DMS79 treated with DMSO at 0.1 percent for 48 hours (cell line): ENCODE data around the gene ZBTB7B.

Experiments used
- DNase-seq: peaks from one replicate; lab custom pipeline; 2025; lab: John Stamatoyannopoulos, UW

Gene ZBTB7B

GRCh38 chr1:155061381-155062150 is 59.0 kb downstream of the ZBTB7B start:
- peak; percentile 79 for DNase-seq

DNA sequence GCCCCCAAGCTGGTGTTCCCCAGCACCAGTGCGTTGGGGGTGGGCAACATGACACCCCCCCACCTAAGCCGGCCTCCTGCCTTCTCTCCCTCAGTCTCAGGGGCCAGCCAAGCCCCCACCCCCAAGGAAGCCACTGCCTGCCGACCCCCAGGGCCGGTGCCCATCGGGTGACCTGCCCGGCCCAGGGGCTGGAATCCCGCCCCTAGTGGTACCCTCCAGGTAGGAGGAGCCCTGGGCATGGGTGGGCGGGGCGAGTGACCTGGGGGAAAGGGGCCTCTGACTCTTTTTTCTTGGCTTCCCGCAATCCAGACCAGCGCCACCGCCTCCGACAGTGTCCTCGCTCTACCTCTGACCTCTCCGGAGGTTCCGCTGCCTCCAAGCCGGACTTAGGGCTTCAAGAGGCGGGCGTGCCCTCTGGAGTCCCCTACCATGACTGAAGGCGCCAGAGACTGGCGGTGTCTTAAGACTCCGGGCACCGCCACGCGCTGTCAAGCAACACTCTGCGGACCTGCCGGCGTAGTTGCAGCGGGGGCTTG is 59.6 kb downstream of the ZBTB7B start:
- no peak for DNase-seq

- DNase-seq, result peak; percentile 40
Measured at GRCh38 chr1:155062702-155063411, 60.3 kb downstream of the ZBTB7B start.

GRCh38 chr1:155063550-155064110 is 61.0 kb downstream of the ZBTB7B start, which contains the start of gene EFNA4:
Gene EFNA4 (plus strand): TSS chr1:155063740. CDS start chr1:155063824, 84 bp downstream.
- peak; percentile 73 for DNase-seq

GRCh38 chr1:155064111-155064831 is 61.7 kb downstream of the ZBTB7B start:
- no peak for DNase-seq

GRCh38 chr1:155064832-155065429 is 62.3 kb downstream of the ZBTB7B start:
- DNase-seq, result no peak

- DNase-seq, result no peak
Measured at GRCh38 chr1:155066777-155067176, 64.2 kb downstream of the ZBTB7B start.
